ENCODE measurements around the gene SPPL2B.
"Not testable (repeated sequence)": the region's sequence is repeated elsewhere in the genome, so short reads cannot be mapped to it uniquely, and the experiment has no call there.

The SPPL2B gene

DNA sequence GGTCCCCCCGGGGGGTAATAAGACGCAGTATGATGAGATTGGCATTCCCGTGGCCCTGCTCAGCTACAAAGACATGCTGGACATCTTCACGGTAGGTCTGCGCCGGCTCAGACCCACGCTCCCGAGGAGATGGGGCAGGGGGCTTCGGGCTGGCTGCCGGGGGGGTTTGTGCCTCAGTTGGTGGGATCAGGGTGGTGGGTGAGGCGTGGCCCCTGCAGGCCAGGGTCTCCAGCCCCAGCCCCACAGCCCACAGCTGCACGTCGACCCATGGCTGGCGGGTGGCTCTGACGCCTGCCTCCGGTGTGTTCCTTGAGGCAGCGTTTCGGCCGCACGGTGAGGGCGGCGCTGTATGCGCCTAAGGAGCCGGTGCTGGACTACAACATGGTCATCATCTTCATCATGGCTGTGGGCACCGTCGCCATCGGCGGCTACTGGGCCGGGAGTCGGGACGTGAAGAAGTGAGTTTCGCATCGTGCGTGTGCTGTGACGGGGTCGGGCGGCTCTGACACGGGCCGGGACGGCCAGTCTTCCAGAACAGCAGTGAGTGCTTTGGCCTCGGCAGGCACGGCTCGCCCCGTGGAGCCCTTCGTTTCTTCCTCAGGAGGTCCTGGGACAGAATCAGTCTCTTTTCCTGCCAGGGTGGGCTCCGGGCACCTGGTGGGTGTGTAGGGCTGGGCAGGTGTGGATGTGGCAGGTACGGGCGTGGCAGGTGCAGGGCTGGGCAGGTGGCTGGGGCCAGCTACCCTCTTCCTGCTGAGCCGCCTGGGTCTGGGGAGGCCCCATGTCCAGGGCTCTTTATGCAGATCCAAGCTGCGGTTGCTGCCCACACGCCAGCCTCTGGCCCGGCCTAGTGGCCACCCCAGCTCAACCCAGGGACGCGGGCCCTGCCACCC, 10.5 kb downstream of the SPPL2B start:
- DNase-seq: no peak

DNA sequence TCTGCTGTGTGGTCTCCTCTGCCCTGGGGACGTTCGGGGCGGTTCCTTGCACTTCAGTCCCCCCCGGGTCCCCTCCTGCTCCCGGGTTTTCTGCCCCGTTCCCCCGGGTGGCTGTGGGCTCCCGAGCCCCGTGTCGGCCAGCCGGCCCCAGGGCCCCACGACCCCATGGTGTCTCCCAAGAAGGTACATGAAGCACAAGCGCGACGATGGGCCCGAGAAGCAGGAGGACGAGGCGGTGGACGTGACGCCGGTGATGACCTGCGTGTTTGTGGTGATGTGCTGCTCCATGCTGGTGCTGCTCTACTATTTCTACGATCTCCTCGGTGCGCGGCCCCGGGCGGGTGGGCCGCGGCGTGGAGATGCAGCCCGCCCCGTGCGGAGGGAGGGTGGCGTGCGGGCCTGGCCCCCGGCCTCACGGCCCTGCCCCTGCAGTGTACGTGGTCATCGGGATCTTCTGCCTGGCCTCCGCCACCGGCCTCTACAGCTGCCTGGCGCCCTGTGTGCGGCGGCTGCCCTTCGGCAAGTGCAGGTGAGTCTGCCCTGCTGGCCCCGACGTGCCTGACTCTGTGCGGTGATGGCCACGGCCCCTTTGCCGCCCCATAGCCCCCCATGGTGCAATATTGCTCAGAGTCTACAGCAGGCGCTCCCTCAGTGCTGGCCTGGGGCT, 11.3 kb downstream of the SPPL2B start:
- no peak for DNase-seq

DNA sequence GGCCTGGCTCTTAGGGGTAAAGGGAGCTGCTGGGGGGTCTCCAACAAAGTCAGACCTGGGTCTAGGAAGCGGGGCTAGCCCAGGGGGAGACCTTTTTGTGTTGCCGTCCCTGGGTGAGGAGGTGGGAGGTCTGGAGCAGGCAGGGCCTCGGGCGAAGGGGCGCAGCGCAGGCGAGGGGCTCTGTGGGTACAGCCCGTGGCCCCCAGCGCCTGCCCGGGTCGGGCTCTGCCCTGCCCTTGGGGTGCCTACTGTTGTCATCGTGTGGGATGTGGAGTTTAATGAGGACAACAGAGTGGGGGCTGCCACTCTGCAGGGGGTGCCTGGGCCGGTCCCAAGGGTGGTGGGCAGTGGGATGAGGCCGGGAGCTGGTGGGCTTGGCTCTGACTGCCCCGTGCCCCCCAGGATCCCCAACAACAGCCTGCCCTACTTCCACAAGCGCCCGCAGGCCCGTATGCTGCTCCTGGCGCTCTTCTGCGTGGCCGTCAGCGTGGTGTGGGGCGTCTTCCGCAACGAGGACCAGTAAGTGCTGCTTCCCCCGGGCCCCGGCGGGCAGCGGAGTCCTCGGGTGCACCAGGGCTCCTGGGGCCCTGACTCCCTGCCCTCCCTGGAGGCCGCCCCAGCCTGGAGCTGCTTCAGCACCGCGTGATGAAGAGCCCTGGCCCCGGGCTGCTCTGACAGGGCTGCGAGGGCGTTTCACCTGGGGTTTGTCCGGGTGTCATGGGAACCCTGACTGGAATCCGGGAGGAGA, 12.2 kb downstream of the SPPL2B start:
- no peak for DNase-seq

DNA sequence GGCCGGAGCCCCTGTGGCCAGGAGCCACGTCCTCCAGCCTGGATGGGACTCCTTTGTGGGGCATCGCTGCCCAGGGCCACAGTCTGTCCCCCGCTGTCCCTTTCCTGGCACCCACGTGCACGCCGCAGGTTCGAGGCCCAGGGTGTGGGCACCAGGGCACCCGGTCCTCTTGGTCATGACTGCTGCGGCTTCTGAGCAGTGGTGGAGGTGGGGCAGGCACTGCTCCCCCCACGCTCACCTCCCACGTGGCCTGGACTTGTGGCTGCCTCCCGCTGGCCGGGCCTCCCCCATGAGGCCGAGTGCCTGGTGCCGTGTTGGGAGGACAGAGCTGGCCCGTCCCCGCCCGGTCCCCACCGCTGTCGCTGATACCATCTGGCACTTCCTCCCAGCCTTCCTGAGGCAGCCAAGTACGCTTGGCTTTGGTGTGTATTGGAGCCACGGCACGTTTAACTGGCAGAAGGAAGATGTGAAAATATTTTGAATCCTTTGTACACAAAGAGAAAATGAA, 12.8 kb downstream of the SPPL2B start:
- DNase-seq: no peak

DNA sequence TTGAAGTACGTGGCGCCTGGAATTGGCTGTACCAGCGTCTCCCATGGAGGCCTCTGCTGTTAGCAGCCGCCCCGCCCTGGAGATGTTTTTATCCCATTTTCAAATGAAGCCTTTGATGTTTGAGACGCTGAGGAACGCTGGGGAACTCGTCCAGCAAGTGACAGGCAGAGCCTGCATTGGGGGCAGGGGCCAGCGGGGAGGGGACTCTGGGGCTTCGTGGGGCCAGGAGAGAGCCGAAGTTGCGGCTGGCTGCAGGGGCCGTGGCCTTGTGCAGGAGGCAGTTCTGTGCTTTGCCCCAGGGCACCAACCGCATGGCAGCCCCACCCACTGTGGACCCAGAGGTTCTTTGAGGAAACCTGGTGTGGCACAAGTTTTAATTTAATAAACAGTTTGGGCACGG, 13.5 kb downstream of the SPPL2B start:
- no peak for DNase-seq

DNA sequence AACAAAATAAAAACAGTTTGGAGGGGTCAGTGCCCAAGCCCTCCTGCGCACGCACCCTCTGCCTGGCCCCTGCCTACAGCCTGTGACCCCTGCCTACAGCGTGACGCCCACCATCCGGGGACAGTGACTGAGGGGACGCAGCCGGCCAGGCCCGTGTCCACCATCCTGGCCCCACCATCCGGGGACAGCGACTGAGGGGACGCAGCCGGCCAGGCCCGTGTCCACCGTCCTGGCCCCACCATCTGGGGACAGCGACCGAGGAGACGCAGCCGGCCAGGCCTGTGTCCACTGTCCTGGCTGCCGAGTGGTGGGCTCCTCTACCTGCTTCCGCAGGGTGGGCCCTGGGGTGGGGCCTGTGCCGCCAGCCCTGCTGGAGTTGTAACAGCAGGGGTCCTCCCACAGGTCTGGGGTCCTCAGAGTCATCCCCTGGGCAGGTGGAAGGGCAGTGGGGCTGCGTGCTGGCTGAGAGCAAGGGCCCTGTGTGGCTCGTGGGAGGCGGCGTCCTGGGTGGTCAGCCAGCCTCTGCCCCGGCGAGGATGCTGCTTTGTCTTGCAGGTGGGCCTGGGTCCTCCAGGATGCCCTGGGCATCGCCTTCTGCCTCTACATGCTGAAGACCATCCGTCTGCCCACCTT, 14.3 kb downstream of the SPPL2B start:
- DNase-seq: no peak

DNA sequence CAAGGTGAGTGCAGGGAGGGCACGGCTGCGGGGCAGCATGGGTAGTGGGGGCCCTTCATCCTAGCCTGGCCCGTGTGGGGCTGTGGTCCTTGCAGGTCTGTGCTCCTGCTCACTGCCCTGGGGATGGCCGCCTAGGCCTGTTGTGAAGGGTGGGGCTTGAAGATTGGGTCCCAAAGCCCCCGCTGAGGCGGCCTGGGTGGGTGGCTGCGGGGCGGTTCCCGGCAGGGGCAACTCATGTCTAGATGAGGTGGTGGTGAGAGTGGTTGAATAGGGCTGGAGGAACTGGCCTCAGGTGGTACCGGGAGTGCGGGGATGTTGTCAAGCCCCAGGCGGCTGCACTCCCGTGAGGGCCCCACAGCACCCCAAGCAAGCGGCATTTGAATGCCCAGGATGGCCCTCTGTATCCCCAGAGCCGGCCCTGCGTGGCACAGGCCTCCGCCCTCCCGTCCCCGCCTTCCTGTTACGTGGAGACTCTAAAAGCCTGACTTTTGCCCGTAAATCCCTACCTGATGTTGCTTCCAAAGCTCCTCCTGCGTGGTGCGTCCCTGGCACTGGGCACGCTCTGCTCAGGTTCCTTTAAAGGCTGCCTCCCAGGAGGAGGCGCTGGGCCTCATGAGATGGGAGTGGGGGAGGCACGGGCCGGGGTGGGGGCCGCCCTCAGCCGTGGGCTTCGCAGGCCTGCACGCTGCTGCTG, 15.0 kb downstream of the SPPL2B start:
- DNase-seq: no peak

DNA sequence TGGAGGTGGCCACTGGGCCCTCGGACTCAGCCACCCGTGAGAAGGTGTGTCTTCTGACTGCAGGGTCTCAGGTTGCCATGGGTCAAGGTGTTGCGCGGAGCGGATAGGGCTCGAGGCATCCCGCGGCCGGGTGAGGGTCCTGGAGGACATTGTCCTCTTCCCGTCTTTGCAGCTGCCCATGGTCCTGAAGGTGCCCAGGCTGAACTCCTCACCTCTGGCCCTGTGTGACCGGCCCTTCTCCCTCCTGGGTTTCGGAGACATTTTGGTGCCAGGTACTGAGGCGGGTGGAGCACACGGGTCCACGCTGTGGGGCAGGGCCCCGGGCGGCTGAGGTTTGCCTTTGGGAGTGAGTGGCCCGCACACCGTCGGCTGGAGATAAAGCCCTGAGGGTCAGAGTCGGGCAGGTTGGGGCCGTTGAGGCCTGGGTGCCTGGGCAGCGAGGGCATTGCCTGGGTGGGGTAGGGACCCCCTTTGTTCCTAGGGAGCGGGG, 15.9 kb downstream of the SPPL2B start:
- DNase-seq: no peak

DNA sequence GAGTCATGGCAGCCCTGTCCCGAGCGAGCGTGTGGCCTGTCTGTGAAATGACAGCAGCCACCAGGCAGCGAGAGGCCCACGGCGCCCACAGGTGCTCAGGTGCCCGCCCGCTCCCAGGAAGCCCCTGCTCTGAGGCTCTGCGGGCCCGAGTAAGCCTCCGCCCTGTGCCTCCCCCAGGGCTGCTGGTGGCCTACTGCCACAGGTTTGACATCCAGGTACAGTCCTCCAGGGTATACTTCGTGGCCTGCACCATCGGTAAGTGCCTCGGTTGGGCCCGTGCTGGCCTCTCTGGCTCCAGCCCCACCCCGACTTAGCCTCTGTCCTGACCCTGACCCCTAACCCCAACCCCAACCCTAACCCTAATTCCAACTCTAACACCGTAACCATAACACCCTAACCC, 16.6 kb downstream of the SPPL2B start:
- no peak for DNase-seq

DNA sequence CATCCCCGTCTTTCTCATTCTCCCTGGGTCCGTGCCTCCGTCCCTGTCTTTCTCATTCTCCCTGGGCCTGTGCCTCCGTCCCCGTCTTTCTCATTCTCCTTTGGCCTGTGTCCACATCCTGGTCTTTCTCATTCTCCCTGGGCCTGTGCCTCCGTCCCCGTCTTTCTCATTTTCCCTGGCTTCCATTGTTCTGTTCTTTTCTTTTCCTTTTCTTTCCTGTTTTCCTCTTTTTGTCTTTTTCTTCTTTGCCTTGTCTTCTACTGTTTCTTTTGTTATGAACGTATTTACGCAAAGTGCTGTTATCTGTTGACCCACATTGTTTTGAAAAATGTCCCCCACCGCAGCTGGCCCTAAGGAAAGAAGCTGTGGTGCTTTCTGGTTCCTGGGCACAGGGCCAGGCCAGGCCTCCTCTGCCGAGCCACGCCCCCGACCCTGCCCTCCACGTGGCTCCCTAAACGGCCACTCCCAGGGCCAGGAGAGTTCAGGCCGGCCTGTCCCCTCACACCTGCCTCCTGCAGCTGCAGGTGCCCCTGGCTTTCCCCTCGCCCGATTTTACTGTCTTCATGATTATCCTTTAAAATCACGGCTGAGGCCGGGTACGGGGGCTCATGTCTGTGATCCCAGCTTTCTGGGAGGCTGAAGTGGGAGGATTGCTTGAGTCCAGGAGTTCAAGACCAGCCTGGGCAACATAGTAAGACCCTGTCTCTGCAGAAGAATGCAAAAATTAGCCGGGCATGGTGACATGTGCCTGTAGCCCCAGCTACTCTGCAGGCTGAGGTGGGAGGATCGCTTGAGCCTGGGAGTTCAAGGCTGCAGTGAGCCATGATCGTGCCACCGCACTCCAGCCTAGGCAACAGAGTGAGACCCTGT, 17.5 kb downstream of the SPPL2B start:
- no peak for DNase-seq

DNA sequence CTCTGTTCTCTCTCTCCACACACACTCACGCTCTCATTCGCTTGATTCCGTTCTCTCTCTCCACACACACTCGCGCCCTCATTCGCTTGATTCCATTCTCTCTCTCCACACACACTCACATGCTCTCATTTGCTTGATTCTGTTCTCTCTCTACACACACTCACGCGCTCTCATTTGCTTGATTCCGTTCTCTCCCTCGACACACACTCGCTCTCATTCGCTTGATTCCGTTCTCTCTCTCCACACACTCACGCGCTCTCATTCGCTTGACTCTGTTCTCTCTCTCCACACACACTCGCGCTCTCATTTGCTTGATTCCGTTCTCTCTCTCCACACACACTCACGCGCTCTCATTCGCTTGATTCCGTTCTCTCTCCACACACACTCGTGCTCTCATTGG, 21.3 kb downstream of the SPPL2B start:
- not testable (repeated sequence) for DNase-seq

DNA sequence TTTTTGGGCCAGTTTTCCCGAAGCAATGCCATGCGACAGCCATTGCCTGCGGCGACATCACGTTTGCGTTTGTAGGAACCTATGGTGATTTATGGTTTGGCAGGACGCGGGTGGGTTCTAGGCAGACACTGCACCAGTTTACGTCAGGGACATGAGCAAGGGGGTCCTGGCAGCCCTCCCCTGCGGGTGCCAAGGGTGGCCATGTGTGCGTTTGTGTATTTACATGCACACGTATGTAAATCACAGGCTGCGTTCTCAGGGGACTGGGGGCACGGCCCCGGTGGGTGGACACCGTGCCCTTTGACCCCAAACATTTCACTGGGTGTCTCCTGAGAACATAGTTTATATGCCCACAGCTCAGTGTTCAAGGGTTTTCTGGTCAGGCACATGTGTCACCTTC, 22.2 kb downstream of the SPPL2B start:
- no peak for DNase-seq

DNA sequence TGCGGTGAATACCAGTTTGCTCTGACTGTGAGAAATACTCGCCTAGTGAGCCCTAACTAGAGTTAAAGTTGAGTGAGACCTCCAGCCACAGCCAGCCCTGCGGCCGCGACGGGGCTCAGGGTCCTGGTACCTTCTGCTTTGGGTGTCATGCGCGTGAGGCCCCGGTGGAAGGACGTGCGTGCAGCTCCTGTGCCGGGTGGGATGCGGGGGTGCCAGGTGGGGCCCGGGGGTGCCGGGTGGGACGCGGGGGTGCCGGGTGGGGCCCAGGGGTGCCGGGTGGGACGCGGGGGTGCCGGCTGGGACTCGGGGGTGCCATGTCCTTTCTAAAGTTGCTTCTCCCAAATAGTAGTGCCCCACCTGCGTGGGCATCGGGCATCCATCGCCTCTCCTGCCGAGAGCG, 23.1 kb downstream of the SPPL2B start:
- DNase-seq: no peak

DNA sequence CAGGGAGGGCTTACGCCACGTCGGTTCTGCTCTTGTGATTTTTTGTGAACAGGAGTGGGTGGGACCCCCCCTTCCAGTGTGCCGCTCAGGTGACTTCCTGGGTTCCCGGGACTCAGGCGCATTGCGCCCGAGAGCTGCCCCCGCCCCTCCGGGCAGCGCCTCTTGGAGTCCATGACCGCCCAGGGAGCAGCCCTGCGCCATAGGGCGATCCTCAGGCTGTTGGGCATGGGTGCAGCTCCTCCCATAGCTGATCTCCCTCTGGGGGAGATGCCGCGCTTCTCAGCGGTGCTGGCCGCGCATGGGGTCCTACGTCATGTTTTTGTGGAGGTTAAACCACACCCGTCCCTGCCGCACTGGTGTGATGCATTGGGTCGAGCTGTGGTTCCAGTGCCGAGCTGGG, 23.6 kb downstream of the SPPL2B start:
- DNase-seq: no peak

DNA sequence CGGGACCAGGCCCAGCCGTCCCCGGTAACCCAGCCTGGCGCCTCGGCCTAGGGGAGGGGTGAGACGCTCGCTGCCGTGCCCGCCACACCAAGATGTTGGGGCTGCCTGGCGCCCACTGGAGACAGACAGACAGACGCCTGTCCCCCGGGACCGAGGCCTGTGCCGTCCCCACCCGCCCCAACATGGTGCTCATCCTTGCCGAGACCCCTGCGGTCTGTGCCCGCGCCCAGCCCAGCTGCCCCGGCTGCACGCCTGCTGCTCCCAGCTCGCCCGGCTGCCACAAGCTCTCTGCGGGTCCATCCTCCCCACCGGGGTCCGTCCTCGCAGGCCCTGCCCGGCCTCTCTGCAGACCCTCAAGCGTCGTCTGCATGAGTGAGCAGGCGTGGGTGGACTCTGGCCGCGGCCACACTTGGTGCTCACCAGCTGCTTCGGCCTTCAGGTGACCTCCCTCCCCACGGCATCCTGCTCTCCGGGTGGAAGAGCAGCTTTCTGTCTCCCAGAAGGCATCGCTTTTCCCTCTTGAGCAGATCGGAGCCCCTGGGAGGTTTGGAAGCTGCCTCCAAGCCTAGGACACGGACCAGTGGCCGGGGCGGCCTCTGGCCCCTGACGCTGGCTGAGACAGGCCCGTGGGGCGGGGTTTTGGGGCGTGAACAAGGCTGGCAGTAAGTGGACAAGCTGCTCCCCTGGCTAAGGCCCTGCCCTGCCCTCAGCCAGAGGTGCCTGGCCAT, 24.8 kb downstream of the SPPL2B start:
- DNase-seq: no peak

DNA sequence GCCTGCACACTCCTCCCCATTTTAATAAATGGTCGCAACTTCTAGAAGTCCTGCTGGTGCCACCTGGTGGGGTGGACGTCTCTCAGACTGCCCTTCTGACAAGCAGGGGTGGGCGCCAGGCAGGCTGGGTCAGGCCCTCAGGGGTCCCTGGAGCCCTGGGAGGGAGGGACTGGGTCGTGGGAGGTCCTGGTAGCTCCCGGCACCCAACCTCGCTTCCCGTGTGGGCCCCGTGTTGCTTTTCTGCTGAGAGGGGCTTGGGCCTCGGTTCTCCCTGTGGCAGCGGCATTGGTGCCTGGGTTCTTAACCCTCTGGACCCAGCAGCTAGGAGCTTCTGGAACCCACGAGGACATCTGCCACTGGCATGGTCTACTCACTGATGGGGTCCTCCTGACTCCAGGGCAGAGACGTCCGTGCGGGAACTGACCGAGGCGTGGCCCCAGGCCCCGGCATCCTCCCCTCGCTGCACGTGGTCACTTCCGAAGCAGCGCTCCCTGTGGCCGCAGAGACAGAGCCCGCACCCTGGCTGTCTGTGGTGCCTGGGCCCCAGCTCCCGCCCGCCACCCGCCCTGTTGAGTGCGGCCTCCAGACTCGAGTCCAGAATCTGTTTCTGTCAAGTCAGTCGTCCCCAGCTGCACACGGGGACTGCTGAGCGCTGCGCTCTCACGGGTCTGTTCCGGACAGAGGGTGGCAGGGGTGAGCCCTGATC, 25.6 kb downstream of the SPPL2B start:
- DNase-seq: no peak

DNA sequence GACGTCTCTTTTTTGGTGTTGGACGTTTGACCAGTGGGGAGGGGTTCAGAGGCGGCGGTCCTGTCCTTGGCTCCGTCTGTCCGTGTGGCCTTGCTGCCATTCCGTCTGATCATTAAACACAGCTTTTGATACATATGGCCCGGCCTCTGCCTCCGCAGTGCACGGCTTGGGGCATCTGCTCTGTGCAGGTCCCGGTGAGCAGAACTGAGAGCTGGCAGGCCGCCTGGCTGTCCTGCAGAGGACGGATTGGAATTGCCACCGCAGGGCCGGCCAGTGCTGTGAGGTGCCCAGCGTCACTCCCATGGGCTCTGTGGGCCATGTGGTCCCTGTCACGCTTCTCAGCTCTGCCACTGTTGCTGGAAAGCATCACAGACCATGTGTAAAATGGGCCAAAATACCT, 26.2 kb downstream of the SPPL2B start:
- no peak for DNase-seq

DNA sequence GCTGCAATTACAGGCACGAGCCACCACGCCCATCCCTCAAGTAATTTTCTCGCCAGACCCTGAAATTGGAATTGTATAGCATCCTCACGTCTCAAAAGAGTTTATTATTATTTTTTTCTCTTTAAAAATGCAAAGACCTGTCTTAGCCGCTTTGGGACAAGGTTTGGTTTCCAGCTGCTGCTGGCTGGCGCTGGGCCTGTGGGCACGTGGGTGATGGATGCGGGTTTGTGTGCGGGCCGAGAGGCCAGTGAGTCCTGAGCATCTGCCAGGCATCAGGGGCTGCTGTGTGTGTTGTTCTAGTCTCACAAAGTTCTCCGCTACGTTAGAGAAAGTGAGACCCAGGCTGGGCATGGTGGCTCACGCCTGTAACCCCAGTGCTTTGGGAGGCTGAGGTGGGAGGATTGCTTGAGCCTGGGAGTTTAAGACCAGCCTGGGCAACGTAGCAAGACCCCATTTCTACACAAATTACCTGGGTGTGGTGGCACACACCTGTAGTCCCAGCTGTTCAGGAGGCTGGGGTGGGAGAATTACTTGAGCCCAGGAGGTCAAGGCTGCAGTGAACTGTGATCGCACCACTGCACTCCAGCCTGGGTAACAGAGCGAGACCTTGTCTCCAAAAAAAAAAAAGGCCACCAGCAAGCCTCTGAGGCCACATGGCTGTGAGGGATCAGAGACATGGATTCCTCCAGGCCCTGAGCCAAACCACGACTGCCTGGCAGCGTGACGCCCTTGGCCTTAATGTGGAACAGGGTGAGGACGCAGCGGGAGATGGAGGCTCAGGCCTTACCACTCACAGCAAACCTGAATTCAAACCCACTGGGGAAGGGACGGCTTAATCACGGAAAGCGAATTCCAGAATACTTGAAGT, 26.9 kb downstream of the SPPL2B start:
- DNase-seq: no peak

Data from MV-4-11 (cell line).